T-helper 17 cell (primary cell): ENCODE data around the gene LRPAP1. TPM values are rescaled to one million over a fixed set of nuclear protein-coding genes. Genes with fewer than 3 reads are reported as not detected.

Experiments
- ATAC-seq: fragments of 150-1000 bp; cut with Tn5 transposase; 2 replicates; pipeline ENCODE4 v1.10.0; 2021; ENCODE audit warnings: mild to moderate bottlenecking, moderate library complexity
- DNase-seq, 3 donors: peaks; one replicate each; pipeline versions ENCODE4 v3.0.0 to v3.0.0-alpha.2; 2020 to 2021
- H3K9me3 ChIP-seq: one replicate; pipeline ENCODE4 v1.7.0; 2013; ENCODE audit warnings: low read length, mild to moderate bottlenecking; ENCODE audit not compliant: control insufficient read depth, poor library complexity, severe bottlenecking
- H3K27ac Mint-ChIP-seq: one replicate; pipeline ENCODE4 v1.8.0; 2022; ENCODE audit warnings: mild to moderate bottlenecking, moderate library complexity, mixed read lengths
- H3K27me3 Mint-ChIP-seq: one replicate; pipeline ENCODE4 v1.8.0; 2022; ENCODE audit warnings: mixed read lengths
- H3K36me3 Mint-ChIP-seq: one replicate; pipeline ENCODE4 v1.8.0; 2022; ENCODE audit warnings: low read depth, mixed read lengths
- H3K4me1 Mint-ChIP-seq: one replicate; pipeline ENCODE4 v1.8.0; 2022; ENCODE audit warnings: mild to moderate bottlenecking, mixed read lengths
- H3K4me3 Mint-ChIP-seq: one replicate; pipeline ENCODE4 v1.8.0; 2022; ENCODE audit warnings: mild to moderate bottlenecking, moderate library complexity, mixed read lengths
- total RNA-seq, 4 donors: library from RNA in 2 of 4; stranded (reverse) in 2 of 4; gene quantifications; one replicate each; pipeline ENCODE4 v1.2.3 and lab custom pipeline; 2022 to 2026

Gene LRPAP1
- total RNA-seq, 2 donors from 2014 or later, result 77.4 to 82.8 TPM

DNA sequence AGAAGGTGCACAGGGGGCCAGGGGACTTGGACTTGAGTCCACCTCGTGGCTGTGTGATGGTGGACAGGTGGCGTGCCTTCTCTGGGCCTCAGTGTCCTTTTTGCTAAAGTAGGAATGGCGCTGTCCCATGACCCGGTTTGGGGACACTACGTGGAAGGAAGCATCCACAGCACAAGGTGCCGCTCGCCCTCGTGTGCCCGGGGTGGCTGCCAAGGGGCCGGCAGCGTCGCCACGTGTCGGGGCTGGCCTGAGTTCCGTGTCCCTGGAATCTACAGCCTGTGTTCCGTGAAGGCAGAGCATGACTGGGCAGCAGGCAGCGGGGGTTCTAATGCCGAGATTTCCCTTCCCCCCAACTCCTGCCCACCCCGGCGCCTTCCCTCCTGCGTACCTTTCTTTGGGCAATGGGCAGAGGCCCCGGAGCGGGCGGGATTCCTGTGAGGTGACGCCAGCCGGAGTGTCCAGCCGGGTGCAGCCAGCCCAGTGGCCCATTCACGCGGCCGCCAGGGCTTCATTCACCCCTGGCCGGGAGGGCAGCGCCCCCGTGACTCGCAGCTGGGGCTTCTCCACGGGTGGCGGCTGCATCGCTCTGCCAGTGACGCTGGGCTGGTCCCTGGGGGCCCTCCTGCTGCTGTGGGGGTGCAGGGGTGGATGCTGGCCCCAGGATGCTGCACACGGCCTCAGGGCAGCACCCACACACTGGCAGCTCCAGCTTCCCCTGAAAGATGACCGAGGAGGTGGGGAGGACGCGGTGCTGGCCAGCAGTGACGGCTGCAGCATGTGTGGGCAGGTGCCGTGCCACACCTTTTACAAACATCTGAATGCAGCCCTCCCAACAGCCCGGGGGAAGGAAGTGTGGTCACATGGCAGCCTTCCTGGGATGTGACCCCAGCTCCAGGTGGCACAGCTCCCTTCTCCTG lies 47.9 kb downstream of the LRPAP1 start:
- H3K27ac Mint-ChIP-seq, result no peak overlapping the region
- ATAC-seq (no peak), DNase-seq (no peak)
- no peaks in the 10 kb centered on the region for H3K36me3 Mint-ChIP-seq
- H3K27me3 Mint-ChIP-seq, result peaks cover 32% of the 10 kb centered on the region
- H3K9me3 ChIP-seq, result no peaks in the 10 kb centered on the region
- peaks cover 7% of the 10 kb centered on the region for H3K4me1 Mint-ChIP-seq
- no peak overlapping the region for H3K4me3 Mint-ChIP-seq

DNA sequence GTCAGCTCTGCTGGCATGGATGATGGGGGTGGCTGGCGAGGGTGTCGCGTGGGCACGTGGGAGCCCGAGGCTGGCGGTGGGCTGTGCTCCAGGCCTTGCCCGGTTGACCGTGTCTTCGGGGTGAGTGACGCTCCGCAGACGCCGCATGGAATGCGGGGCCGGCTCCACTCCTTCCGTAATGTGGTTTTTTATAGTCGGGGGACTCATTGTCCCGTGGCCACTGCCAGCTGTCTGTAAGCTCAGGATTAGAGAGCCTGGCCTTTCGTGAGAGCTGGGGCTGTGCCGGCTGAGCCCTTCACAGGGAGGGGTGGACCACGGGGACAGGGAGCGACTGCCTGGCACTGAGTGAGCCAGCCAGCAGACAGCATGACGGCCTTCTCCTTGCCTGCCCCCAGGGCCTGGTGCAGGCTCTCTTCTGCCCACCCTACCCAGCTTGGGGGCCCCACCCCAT lies 48.7 kb downstream of the LRPAP1 start:
- no peaks in the 10 kb centered on the region for H3K9me3 ChIP-seq

DNA sequence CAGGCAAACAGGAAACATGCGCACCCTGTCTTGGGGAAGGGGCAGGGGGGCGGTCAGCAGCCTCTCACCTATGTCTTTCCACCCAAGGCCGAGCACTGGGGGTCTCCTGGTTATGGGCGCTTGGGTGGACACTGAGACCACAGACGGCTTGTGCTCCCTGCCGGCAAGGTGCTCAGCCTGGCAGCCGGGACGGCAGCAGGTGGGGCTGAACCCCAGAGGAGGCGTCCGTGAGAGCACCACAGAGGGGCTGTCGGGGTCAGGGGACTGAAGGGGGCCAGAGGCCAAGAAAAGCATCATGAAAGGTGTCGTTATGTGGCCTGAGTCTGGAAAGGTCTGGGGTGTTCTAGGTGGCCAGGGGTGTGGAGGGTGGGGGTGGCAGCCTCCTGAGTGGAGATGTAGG lies 49.5 kb downstream of the LRPAP1 start:
- Mint-ChIP-seq H3K27me3 (peaks cover 26% of the 10 kb centered on the region), H3K4me1 (peaks cover 7% of the 10 kb centered on the region), H3K36me3 (no peaks in the 10 kb centered on the region), H3K27ac (no peak overlapping the region), H3K4me3 (no peak overlapping the region)
- H3K9me3 ChIP-seq, result no peaks in the 10 kb centered on the region
- ATAC-seq (no peak), DNase-seq (no peak)

More for the DNA sequence above, 48.7 kb downstream of the LRPAP1 start:
- ATAC-seq (no peak), DNase-seq (no peak)
- no peak overlapping the region for H3K4me3 Mint-ChIP-seq
- H3K4me1 Mint-ChIP-seq, result peaks cover 7% of the 10 kb centered on the region
- no peak overlapping the region for H3K27ac Mint-ChIP-seq
- no peaks in the 10 kb centered on the region for H3K36me3 Mint-ChIP-seq
- H3K27me3 Mint-ChIP-seq, result peaks cover 28% of the 10 kb centered on the region

DNA sequence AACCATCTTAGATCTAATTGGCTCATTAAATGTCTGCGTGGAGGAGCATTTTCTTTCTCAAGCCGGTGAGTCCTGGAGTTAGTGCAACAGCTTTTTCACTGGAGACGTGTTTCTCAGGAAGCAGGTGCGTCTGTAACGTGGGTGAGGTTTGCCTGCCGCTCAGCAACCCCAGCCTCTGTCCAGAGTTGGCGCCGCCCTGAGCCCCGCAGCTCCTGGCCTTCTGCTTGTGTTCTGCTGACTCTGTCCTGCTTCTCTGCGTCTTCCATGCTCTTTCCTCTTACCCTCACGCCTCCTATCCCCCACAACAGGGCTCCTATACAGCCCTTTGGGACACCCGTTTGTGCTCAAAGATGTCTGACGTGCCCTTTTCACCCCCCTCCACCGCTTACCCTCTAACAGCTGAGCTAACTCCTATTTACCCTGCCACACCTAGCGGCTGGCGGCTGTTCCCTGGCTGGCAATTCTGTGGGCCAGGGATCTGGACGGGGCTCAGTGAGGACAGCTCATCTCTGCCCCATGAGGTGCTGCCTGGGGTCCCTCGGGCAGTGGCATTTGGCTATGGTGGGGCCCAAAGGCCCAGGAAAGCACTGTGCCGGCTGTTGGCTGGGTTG lies 50.3 kb downstream of the LRPAP1 start:
- ATAC-seq (no peak), DNase-seq (no peak)
- no peak overlapping the region for H3K4me3 Mint-ChIP-seq
- peaks cover 7% of the 10 kb centered on the region for H3K4me1 Mint-ChIP-seq
- H3K27ac Mint-ChIP-seq, result no peak overlapping the region
- peaks cover 26% of the 10 kb centered on the region for H3K27me3 Mint-ChIP-seq
- H3K36me3 Mint-ChIP-seq, result no peaks in the 10 kb centered on the region
- H3K9me3 ChIP-seq, result no peaks in the 10 kb centered on the region

DNA sequence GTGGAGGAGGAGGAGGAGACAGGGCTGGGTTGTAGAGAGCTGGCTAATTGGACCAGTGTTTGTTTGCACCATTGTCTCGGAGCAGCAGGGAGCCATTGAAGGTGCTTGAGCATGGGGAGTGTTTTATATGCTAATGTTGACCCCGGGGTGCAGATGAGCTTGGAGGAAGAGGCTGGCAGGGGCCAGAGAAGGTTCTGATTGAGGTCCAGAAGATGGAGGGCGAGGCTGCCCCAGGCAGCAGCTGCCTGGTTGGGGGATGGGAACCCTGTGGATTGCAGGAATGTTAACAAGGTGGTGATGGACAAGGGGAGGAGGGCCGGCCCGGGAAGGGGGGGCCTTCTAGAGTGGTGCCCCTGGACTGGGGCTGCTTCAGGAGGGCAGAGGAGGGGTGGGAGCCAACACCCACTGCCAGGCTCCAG lies 51.1 kb downstream of the LRPAP1 start:
- ATAC-seq (no peak), DNase-seq (no peak)
- H3K9me3 ChIP-seq, result no peaks in the 10 kb centered on the region
- Mint-ChIP-seq H3K27me3 (peaks cover 26% of the 10 kb centered on the region), H3K4me1 (peaks cover 5% of the 10 kb centered on the region), H3K36me3 (no peaks in the 10 kb centered on the region), H3K4me3 (no peak overlapping the region), H3K27ac (no peak overlapping the region)

DNA sequence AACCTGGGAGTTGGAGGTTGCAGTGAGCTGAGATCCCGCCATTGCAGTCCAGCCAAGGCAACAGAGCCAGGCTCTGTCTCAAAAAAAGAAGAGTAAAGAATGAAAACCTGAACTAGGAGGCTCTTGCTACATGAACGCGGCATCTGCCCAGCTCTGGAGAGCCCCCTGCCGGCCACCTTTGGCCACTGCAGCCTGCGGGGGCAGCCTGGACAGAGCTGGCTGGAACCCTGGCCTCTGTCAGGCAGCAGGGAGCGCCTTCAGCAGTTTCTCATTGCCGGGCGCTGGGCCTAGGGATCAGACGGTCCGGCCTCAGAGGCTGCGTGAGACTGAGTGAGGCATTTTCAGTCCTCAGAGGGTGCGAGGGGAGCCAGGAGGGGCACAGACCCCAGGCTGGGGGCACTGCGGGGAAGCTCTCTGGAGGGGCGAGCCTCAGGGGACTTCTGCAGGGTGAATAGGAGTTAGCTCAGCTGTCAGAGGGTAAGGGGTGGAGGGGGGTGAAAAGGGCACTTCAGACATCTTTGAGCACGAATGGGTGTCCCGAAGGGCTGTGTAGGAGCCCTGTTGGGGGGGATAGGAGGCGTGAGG lies 51.6 kb downstream of the LRPAP1 start:
- Mint-ChIP-seq H3K27ac (no peak overlapping the region), H3K27me3 (peaks cover 26% of the 10 kb centered on the region), H3K4me3 (no peak overlapping the region), H3K4me1 (peaks cover 5% of the 10 kb centered on the region), H3K36me3 (no peaks in the 10 kb centered on the region)
- H3K9me3 ChIP-seq, result no peaks in the 10 kb centered on the region
- peak; percentile 83 for ATAC-seq
- DNase-seq, result peak; percentile 51 to 76 (median 57)

DNA sequence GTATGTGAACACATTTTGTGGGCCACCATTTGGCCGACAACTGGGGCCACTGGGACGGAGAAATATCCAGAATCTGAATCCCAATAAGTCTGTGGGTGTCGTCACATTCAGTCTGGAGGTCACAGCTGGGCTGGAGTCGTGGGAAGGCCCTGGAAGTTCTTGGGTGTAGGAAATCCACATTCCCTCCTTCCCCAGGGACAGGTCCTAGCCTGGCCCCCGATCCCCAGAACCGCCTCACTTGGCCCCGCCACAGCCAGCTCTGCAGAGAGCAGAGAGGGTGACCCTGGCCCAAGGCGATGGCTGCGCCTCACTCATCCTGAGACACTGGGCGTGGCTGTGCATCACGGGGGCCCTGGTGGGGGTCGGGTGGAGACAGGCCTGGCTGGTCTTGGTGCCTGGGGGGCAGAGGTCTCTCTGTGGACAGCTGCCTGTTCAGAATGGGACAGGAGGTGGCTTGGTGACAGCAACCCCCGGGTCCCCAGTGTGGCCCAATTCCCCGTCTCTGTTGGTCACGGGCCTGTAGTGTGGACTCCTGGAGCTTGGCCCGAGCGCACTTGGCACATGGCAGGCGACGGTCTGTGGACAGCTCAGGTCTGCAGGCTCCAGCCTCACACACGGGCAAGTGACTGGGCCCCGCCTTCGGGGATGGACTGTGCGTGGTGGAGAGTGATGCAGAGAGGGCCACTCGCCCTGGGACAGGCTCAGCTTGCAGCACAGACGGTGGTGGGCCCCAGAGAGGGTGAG lies 52.7 kb downstream of the LRPAP1 start:
- DNase-seq (no peak), ATAC-seq (no peak)
- Mint-ChIP-seq H3K27me3 (peaks cover 26% of the 10 kb centered on the region), H3K4me1 (peaks cover 5% of the 10 kb centered on the region), H3K36me3 (no peaks in the 10 kb centered on the region), H3K4me3 (no peak overlapping the region), H3K27ac (no peak overlapping the region)
- H3K9me3 ChIP-seq, result no peaks in the 10 kb centered on the region

DNA sequence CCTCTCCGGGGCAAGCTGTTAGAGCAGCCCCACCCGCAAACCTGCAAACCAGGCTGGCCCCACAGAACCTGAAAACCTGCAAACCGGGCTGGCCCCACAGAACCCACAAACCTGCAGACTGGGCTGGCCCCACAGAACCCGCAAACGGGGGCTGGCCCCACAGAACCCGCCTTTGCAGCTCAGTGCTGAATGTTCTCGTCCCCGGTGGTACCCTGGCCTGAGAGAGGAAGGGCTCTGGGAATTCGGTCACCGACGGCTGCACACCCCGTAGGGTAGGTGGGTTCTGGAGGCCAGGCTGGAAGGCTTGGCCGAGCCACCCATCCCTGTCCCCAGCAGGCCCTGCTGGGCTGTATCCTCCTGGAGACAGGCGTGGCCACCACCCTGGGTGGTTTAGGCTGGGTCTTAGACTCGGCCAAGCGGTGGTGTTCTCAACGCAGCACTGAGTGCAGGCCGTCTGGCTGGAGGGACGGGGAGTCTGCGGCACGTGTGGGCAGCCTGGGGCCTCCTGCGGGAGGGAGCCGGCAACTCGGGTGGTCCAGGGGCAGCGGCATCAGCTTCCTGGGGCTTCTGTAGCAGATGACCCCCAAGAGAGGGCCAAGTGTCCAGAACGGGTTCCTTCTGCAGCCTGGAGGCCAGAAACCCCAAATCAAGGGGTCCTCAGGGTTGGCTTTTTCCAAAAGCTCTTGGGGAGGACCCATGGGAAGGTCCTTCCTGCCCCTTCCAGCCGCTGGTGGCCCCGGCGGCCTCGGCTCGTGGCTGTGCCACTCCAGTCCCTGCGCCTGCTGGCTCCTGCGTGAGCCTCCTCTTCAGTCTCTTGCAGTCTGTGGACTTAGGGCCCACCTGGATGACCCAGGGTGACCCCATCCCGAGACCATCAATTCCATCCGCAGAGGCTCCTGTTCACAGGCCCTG lies 53.5 kb downstream of the LRPAP1 start:
- ATAC-seq, result no peak

DNA sequence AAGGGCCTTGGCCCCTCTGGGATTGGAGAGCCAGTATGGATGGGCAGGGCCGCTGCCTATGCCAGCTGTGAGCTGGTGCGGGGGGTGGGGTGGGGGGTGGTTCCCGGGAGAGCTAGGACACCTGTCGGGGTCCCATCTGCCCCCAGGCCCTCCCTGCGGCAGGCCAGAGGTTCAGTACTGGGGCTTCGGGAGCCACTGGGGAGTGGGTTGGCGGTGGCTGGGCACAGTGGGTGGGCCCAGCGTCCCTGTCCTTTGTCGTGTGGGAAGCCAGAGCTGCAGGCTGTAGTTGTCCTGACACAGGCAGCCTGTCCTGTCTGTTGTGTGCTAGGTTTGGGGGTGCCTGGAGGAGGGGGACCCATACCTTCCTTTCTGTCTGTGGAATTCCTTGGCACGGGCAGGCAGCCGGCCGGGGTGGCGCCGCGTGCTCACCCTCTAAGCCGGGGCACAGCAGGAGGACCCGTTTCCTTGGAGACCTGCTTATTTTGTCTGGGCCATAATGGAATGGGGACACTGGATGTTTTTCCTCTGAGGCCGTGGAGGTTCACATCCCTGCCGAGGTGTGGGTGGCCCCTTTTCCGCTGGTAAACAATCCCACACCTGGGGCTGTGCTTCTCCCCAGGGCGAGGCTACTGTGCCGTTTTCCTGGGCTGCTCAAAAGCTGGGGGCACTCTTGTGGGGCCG lies 54.3 kb downstream of the LRPAP1 start:
- Mint-ChIP-seq H3K4me1 (peaks cover 5% of the 10 kb centered on the region), H3K27ac (no peak overlapping the region), H3K27me3 (peaks cover 21% of the 10 kb centered on the region), H3K4me3 (no peak overlapping the region), H3K36me3 (no peaks in the 10 kb centered on the region)
- no peaks in the 10 kb centered on the region for H3K9me3 ChIP-seq
- DNase-seq (no peak), ATAC-seq (no peak)

More for the DNA sequence above, 53.5 kb downstream of the LRPAP1 start:
- Mint-ChIP-seq H3K27ac (no peak overlapping the region), H3K27me3 (peaks cover 26% of the 10 kb centered on the region), H3K36me3 (no peaks in the 10 kb centered on the region), H3K4me1 (peaks cover 5% of the 10 kb centered on the region), H3K4me3 (no peak overlapping the region)
- no peaks in the 10 kb centered on the region for H3K9me3 ChIP-seq
- no peak for DNase-seq

DNA sequence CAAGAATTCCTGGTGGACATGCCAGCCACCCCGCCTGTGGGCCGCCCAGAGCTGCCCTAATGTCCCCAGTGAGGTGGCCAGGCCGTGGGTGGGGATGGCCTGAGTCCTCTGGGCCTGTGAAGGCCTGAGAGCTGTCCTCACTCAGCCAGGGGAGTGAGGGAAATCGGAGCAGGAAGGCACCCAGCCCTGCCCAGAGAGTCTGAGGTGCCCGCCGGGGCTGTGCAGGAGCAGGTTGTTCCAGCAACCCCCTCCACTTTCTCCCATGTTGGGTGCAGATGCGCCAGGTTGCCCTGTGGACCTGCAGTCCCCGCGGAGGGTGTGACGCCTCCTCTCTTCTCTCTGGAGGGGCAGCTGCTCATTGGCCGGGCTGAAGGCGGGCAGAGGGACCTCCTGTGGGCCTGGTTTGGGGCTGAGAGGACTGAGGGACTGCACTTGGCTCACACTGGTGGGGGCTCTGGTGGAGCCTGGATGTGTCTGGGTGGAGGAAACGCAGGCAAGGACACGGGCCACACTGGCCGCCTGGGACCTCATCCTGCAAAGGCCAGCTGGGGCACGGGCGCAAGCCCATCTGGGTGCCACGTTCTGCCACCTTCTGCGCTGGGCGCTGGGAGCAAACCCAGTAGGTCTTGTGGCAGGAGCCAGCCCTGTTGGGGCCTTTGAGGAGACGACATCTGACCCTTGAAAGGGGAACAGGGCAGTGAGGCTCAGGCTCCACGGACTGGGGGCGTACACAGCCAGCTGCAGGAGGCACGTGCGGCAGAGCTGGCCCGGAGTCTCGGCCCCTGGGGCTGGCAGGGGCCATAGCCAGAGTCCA lies 55.1 kb downstream of the LRPAP1 start:
- Mint-ChIP-seq H3K36me3 (no peaks in the 10 kb centered on the region), H3K4me1 (peaks cover 5% of the 10 kb centered on the region), H3K27me3 (peaks cover 15% of the 10 kb centered on the region), H3K27ac (no peak overlapping the region), H3K4me3 (no peak overlapping the region)
- ATAC-seq, result no peak
- no peak for DNase-seq
- no peaks in the 10 kb centered on the region for H3K9me3 ChIP-seq

DNA sequence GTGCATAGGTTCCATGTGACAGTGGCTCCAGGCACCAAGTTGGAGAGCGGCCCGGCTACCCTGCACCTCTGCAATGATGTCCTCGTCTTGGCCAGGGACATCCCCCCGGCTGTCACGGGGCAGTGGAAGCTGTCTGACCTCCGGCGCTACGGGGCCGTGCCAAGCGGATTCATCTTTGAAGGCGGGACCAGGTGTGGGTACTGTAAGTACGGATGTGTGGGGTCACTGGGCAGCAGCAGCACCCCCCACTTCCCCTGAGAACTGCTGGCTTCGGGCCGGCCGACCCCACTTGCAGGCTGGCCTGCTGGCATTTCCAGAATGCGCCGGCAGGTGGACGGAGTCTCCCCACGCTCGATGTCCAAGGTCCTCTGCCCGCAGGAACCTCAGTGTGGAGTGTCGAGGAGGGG lies 55.9 kb downstream of the LRPAP1 start:
- ATAC-seq, result no peak
- H3K9me3 ChIP-seq, result no peaks in the 10 kb centered on the region
- no peaks in the 10 kb centered on the region for H3K36me3 Mint-ChIP-seq
- H3K4me3 Mint-ChIP-seq, result no peak overlapping the region
- peaks cover 5% of the 10 kb centered on the region for H3K4me1 Mint-ChIP-seq
- peaks cover 10% of the 10 kb centered on the region for H3K27me3 Mint-ChIP-seq
- DNase-seq, result no peak
- no peak overlapping the region for H3K27ac Mint-ChIP-seq
